VCaP (cell line): ENCODE data around the gene CTDSP1.
A peak's percentile ranks its signal among the peaks of the same experiment; 100 is the strongest.

Source experiments
- H3K27ac ChIP-seq: fragments of 450-650 bp; 2 replicates; pipeline ENCODE4 v1.5.1; 2017
- CTCF ChIP-seq: fragments of 450-650 bp; conservative IDR thresholded peaks from 2 replicates; pipeline ENCODE4 v1.5.1; 2017; ENCODE audit warnings: mild to moderate bottlenecking, moderate library complexity

The CTDSP1 gene

GRCh38 chr2:218396688-218397462 is 2.8 kb upstream of the CTDSP1 start:
- peak overlapping the region; percentile 98 for H3K27ac ChIP-seq
- TF ChIP-seq CTCF = no peak

GRCh38 chr2:218397463-218397819 is 2.2 kb upstream of the CTDSP1 start:
- no peak for TF ChIP-seq CTCF
- H3K27ac ChIP-seq = peak overlapping the region; percentile 98

- TF ChIP-seq CTCF = no peak
- H3K27ac ChIP-seq = peak overlapping the region; percentile 98
These were observed 1.7 kb upstream of the CTDSP1 start for GRCh38 chr2:218397820-218398436.

GRCh38 chr2:218398437-218399390 is 954 bp upstream of the CTDSP1 start:
- 0 out of 2 replicates have a peak, but pooled peaks have one; percentile 8 for TF ChIP-seq CTCF
- peak overlapping the region; percentile 98 for H3K27ac ChIP-seq

GRCh38 chr2:218400167-218400929 is 680 bp downstream of the CTDSP1 start:
- no peak for TF ChIP-seq CTCF
- peak overlapping the region; percentile 98 for H3K27ac ChIP-seq

GRCh38 chr2:218400930-218401881 is 1.5 kb downstream of the CTDSP1 start:
- H3K27ac ChIP-seq = peak overlapping the region; percentile 98
- no peak for TF ChIP-seq CTCF
